Jurkat, Clone E6-1 (cell line): Measurements from ENCODE around the gene TNK2.

Experiments used
- DNase-seq: peaks from one replicate; pipeline ENCODE4 v3.0.0-alpha.2; 2011; ENCODE audit warnings: low read depth, low spot score
- H3K4me3 ChIP-seq: 2 replicates; pipeline ENCODE4 v1.5.1; 2011; ENCODE audit warnings: mild to moderate bottlenecking, low read length, control low read depth, moderate library complexity

The TNK2 gene

GRCh38 chr3:195888981-195889869 lies 19.1 kb downstream of the TNK2 start:
- no peak overlapping the region for H3K4me3 ChIP-seq
- no peak for DNase-seq

GRCh38 chr3:195888311-195888761 lies 20.0 kb downstream of the TNK2 start:
- no peak for DNase-seq
- H3K4me3 ChIP-seq: no peak overlapping the region

- H3K4me3 ChIP-seq: no peak overlapping the region
- DNase-seq: no peak
Measured at GRCh38 chr3:195887670-195888069, 20.7 kb downstream of the TNK2 start.

GRCh38 chr3:195886181-195887141 lies 21.9 kb downstream of the TNK2 start:
- no peak for DNase-seq
- no peak overlapping the region for H3K4me3 ChIP-seq

DNA sequence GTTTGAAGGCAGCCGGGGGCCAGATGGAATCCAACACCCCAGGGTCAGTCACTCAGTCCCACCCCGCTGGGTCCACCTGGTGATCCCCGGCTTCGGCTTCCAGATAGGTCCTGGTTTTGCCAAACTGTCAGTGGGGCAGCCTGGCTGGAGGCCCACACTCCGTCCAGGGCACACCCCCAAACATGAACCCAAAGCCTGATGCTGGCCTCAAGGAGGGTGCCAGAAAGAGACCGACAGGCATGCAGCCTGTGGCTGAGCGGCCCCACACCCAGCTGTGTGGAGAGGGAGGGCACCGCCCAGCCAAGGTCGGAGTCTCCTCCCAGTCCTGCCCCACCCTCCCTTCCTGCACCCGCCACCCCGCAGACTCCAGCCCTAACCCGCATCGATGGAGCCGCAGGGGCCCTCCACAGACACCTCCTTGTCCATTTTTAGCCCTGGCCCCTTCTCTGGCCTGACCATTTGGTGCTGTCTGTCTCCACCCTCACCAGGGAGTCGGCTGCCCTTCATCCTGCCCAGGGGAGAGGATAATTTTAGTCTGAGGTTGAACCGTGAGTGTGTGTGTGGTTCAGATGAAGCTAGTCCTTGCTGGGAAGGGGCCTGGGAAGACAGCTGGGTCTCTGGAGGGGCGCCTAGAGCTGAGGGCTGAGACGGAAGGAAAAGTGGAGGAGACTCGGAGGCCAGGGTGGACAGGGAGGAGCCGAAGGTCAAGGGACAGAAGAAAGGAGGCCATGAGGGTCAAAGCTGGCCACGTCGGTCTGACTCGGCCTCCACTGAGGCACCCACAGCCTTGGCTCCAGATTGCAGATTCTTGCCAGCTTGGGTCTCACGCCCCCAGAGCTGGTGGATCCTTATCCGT lies 23.1 kb downstream of the TNK2 start:
- DNase-seq: no peak

DNA sequence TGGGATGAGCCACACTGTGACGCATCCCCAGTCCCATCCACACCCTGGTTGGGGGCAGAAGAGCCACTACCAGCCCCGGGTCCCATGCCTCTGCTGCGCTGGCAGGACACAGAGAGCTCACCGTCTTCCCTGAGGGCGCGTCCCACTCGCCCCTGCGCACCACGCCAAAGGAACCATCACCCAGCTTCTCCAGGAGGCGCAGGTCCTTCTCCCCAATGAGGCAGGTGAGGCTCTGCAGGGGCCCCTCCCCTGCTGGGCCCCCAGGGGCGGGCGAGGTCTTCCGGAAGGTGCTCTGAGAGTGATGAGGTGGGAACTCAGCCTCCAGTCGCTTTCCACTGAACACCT lies 23.7 kb downstream of the TNK2 start:
- no peak for DNase-seq
- no peak overlapping the region for H3K4me3 ChIP-seq

More for the DNA sequence above, 23.1 kb downstream of the TNK2 start:
- H3K4me3 ChIP-seq: no peak overlapping the region

DNA sequence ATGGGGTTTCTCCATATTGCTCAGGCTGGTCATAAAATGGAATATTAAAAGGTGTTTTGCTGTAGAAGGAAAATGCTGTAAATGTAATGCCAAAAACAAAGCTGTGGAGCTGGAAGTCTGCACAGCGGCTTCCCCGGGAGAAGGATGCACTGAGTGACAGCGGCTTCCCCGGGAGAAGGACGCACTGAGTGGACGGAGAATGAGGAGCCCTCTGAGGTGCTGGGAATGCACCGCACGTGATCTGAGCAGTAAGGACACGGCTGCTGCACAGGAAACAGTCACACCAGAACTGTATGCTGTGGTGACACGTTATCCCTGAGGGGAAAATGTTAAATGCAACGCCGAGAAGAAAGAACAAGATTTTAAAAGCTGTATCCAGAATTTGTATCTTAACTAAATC lies 24.6 kb downstream of the TNK2 start:
- H3K4me3 ChIP-seq: no peak overlapping the region
- DNase-seq: no peak

DNA sequence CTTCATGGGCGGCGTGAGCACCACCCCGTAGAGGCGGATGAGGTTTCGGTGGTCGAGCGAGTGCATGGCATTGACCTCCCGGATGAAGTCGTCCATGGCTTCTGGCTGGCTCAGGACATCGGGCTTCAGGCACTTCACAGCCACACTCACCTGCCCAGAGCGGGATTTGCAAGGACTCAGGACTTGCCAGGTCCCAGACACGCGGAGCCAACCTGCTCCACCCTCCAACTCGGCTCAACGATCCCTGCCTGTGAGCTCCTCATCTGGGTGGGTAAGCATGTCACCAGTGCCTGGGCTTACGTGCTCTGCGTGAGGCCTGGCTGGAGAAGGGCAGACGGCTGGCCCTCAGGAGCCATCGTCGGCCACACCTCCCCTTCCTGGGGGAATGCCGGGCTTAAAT lies 25.2 kb downstream of the TNK2 start:
- DNase-seq: no peak
- H3K4me3 ChIP-seq: no peak overlapping the region

DNA sequence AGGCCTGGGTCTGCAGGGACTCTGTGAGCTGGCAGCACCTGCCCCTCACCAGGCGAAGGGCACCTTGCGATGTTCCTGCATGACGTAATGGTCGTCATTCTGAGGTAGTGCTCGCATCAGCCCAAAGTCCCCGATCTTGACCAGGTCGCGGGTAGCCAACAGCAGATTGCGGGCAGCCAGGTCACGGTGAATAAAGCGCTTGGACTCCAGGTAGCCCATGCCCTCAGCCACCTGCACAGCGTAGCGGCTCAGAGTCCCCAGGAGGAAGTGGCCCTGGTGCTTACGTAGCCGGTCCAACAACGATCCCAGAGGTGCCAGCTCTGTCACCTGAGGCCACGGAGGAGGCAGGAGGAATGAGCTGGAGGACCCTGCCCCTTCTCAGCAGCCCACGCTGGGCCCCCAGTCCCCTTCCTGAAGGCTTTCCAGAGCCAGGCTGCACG lies 26.3 kb downstream of the TNK2 start:
- no peak for DNase-seq
- no peak overlapping the region for H3K4me3 ChIP-seq

- DNase-seq: no peak
- H3K4me3 ChIP-seq: no peak overlapping the region
Measured at GRCh38 chr3:195881276-195881988, 26.9 kb downstream of the TNK2 start.

- H3K4me3 ChIP-seq: no peak overlapping the region
- DNase-seq: no peak
Measured at GRCh38 chr3:195880037-195880431, 28.3 kb downstream of the TNK2 start.

- DNase-seq: no peak
- no peak overlapping the region for H3K4me3 ChIP-seq
Measured at GRCh38 chr3:195879416-195880036, 28.8 kb downstream of the TNK2 start.

DNA sequence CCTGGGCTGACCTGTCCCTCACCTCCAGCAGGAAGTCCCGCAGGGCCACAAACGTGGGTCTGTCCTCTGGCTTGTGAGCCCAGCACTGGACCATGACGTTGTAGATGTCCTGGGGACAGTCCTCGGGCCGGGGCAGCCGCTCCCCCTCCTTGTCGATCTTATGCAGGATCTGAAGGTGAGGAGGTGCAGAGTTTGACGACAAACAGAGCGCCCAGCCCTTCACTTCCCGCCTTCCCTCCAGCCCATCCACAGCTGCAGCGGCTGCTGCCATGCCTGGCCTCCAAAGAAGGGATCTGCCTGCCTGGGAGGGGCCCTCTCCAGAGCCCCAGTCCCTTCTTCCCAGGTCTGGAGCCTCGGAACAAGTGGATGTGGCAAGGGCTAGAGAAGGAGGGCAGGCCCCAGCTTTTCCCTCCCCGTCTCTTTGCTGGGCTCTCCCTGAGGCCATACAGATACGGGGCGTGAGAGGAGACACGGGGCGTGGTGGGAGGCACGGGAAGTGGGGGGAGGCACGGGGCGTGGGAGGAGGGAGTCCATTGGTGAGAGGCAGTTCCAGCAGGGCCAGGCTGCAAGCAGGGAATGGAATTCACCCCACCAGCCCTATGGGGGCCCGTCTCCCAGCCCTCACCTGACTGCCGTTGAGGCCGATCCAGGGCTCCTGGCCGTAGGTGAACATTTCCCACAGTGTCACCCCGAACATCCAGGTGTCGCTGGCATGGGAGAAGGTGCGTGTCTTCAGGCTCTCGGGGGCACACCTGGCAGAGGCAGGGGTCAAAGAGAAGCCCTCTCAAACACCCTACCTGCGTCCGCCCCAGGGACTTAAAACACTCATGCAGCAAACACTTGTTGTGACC lies 29.7 kb downstream of the TNK2 start:
- H3K4me3 ChIP-seq: no peak overlapping the region
- DNase-seq: no peak

- DNase-seq: no peak
- no peak overlapping the region for H3K4me3 ChIP-seq
Measured at GRCh38 chr3:195877767-195878423, 30.5 kb downstream of the TNK2 start.

GRCh38 chr3:195877136-195877715 lies 31.1 kb downstream of the TNK2 start:
- no peak for DNase-seq
- H3K4me3 ChIP-seq: no peak overlapping the region

DNA sequence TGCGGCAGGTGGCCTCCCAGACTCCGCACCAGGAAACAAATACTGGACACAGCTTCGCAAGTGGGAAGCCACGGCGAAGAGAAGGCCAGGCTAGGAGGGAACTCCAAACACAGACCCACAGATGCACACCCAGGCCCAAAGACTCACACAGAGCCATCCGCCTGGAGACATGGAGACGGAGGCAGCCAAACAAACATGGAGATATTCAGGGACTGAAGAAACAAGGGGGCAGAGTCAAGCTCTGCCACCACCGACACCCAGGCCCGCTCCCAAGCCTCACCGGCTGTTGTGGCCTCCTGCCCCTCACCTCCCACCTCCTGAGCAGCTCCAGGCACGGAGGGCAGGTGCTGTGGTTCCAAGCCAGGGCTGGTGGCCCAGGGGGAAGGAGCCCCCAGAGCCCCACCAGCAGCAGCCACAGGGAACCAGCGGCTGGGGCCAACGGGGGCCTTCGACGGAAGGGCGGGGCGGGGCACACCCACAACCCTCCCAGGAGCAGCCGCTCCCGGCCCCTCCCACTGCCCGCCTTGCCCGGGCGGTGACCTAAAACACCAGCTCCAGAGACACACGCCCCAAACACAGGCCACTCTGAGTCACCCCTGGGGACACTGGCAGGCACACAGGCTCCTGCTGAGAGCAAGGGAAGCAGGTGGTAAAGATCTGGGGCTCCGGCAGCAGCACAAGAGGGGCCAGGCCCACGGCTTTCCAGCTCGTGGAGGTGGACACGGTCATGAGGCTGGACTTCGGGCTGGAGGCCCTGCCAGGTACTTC lies 31.9 kb downstream of the TNK2 start:
- H3K4me3 ChIP-seq: no peak overlapping the region
- no peak for DNase-seq
